Skeletal muscle tissue (tissue), 4 donors: ENCODE measurements around the gene SLX9. TPM values are rescaled to one million over a fixed set of nuclear protein-coding genes. Genes with fewer than 3 reads are reported as not detected.

Experiments used
- H3K27ac ChIP-seq: one replicate; pipeline ENCODE4 v1.7.0; 2013; ENCODE audit warnings: mild to moderate bottlenecking, low read depth, low read length, inconsistent platforms
- H3K27me3 ChIP-seq, 3 donors: one replicate each; pipeline ENCODE4 v1.7.0; 2013; ENCODE audit warnings: low read length in 3 of 3; ENCODE audit not compliant: control insufficient read depth in 3 of 3, insufficient read depth in 3 of 3
- H3K36me3 ChIP-seq, 3 donors: one replicate each; pipeline ENCODE4 v1.7.0; 2013; ENCODE audit warnings: low read length in 3 of 3; ENCODE audit not compliant: control insufficient read depth in 3 of 3, insufficient read depth in 3 of 3
- H3K4me1 ChIP-seq, 3 donors: one replicate each; pipeline ENCODE4 v1.7.0; 2013; ENCODE audit warnings: low read length in 3 of 3, mild to moderate bottlenecking in 3 of 3; ENCODE audit not compliant: control insufficient read depth in 3 of 3, insufficient read depth in 3 of 3
- H3K4me3 ChIP-seq, 3 donors: one replicate each; pipeline ENCODE4 v1.7.0; 2013; ENCODE audit warnings: low read length in 3 of 3
- H3K9ac ChIP-seq, 3 donors: one replicate each; pipeline ENCODE4 v1.7.0; 2013; ENCODE audit warnings: low read length in 3 of 3, mild to moderate bottlenecking in 3 of 3, moderate library complexity in 2 of 3, low read depth in 1 of 3
- H3K9me3 ChIP-seq, 3 donors: one replicate each; pipeline ENCODE4 v1.7.0; 2013; ENCODE audit warnings: low read length in 3 of 3; ENCODE audit not compliant: control insufficient read depth in 3 of 3
- total RNA-seq: library from RNA; depleted of rRNA; stranded (reverse); fragments of >200 nt; gene quantifications from one replicate; pipeline ENCODE4 v1.2.3, GENCODE V29; 2014
- donor health status: Osteomylitis.

Gene SLX9
- total RNA-seq, 1 donor from 2014 or later, result 10.4 TPM

GRCh38 chr21:44957047-44957831 is 17.4 kb downstream of the SLX9 start:
- H3K9ac ChIP-seq, result no peak overlapping the region
- H3K9me3 ChIP-seq, result no peaks in the 10 kb centered on the region
- H3K36me3 ChIP-seq, result peaks cover 8 to 18% (median 12%) of the 10 kb centered on the region in 3 donors
- no peak overlapping the region for H3K4me3 ChIP-seq
- H3K27me3 ChIP-seq, result no peaks in the 10 kb centered on the region
- peaks cover 51 to 72% (median 59%) of the 10 kb centered on the region in 3 donors for H3K4me1 ChIP-seq
- H3K27ac ChIP-seq, result no peak overlapping the region

DNA sequence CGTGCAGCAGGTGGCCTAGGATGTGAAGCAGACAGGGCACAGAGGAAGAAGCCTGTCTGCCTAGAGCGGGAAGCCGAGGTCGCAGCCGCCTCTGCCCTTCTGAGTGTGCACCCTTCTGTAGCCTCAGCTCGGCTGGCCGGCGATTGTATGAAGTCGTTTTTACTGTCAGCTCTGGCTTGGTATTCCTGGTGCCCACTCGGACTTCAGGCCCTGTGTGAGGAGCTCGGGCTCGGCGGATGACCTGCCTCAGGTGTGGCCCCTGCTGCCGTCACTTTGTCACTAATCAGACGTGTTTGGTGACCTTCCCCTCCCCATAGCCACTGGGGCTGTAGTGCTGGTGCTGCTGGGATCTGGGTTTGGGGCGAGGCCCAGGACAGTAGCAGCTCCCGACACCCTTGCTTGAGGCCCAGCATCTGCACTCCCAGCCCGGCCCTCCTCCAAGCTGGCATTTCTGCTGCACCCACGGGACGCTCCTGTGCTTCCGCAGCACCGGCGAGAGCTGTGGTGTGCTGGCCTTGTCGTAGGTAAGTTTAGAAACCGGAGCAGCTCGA is 18.1 kb downstream of the SLX9 start:
- peaks cover 10 to 21% (median 13%) of the 10 kb centered on the region in 3 donors for H3K36me3 ChIP-seq
- H3K4me1 ChIP-seq, result peaks cover 45 to 67% (median 54%) of the 10 kb centered on the region in 3 donors
- H3K27ac ChIP-seq, result peak overlapping the region; percentile 45
- no peaks in the 10 kb centered on the region for H3K9me3 ChIP-seq
- no peaks in the 10 kb centered on the region for H3K27me3 ChIP-seq
- peak overlapping the region in 1 of 3 donors; percentile 8 for H3K9ac ChIP-seq
- H3K4me3 ChIP-seq, result peak overlapping the region in 1 of 3 donors; percentile 14

GRCh38 chr21:44958471-44959191 is 18.8 kb downstream of the SLX9 start:
- peak overlapping the region; percentile 55 for H3K27ac ChIP-seq
- peak overlapping the region in 2 of 3 donors; percentile 4 to 54 for H3K9ac ChIP-seq
- H3K27me3 ChIP-seq, result no peaks in the 10 kb centered on the region
- H3K36me3 ChIP-seq, result peaks cover 10 to 21% (median 13%) of the 10 kb centered on the region in 3 donors
- peak overlapping the region in 2 of 3 donors; percentile 14 to 22 for H3K4me3 ChIP-seq
- H3K9me3 ChIP-seq, result no peaks in the 10 kb centered on the region
- peaks cover 39 to 60% (median 47%) of the 10 kb centered on the region in 3 donors for H3K4me1 ChIP-seq

- Histone ChIP-seq H3K4me3 (peak overlapping the region in 1 of 3 donors; percentile 22), H3K9me3 (no peaks in the 10 kb centered on the region), H3K27ac (peak overlapping the region; percentile 55), H3K36me3 (peaks cover 10 to 21% (median 11%) of the 10 kb centered on the region in 3 donors), H3K27me3 (no peaks in the 10 kb centered on the region), H3K4me1 (peaks cover 30 to 51% (median 38%) of the 10 kb centered on the region in 3 donors), H3K9ac (peak overlapping the region in 1 of 3 donors; percentile 54)
Observed at GRCh38 chr21:44959376-44960091, 19.7 kb downstream of the SLX9 start.

- Histone ChIP-seq H3K4me1 (peaks cover 27 to 46% (median 35%) of the 10 kb centered on the region in 3 donors), H3K36me3 (peaks cover 10 to 21% (median 12%) of the 10 kb centered on the region in 3 donors), H3K27me3 (no peaks in the 10 kb centered on the region), H3K27ac (no peak overlapping the region), H3K4me3 (no peak overlapping the region), H3K9ac (no peak overlapping the region), H3K9me3 (no peaks in the 10 kb centered on the region)
Observed at GRCh38 chr21:44960141-44961092, 20.6 kb downstream of the SLX9 start.

DNA sequence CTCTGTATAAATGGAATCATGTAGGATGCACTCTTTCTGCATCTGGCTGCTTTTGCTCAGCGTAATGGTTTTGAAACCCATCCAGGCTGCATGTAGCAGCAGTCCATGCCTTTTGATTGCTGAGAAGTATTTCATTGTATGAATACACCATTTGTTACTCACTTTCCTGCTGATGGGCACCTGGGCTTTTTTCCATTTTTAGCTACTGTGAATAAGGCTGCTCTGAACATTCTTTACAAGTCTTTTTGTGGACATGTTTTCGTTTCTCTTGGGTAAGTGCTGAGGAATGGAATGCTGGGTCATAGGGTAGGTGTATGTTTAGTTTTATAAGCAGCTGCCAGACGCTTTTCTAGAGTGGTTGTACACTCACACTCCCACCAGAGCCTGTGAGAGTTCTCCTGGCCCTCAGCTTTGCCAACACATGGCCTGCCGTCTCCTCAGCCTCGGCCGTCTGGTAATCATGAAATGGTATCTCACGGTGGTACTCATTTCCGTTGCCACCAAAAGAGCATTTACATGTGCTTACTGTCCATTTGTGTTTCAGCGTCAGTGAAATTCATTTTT is 22.7 kb downstream of the SLX9 start:
- no peaks in the 10 kb centered on the region for H3K27me3 ChIP-seq
- no peak overlapping the region for H3K9ac ChIP-seq
- peaks cover 10 to 14% (median 12%) of the 10 kb centered on the region in 3 donors for H3K36me3 ChIP-seq
- no peaks in the 10 kb centered on the region for H3K9me3 ChIP-seq
- H3K4me3 ChIP-seq, result no peak overlapping the region
- peaks cover 37 to 53% (median 44%) of the 10 kb centered on the region in 3 donors for H3K4me1 ChIP-seq
- H3K27ac ChIP-seq, result no peak overlapping the region

DNA sequence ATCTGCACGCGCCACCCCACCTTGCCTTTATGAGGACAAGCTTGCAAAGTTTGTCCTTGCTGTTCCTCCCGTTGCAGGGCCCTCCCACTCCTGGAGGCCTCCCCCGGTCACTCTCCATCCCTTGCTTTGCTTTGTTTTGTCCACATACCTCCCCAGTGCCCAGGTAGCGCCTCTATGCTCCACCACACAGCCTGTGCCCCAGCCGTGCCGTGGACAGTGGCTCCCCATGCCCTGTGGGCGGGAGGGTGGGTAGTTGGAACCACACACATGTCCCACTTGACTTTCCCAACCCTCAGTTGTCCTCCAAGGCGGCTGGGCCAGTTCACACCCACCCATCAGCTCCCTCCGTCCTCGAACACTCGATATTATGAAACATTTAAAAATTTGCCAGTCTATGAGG is 24.6 kb downstream of the SLX9 start:
- H3K4me3 ChIP-seq, result no peak overlapping the region
- no peaks in the 10 kb centered on the region for H3K27me3 ChIP-seq
- H3K27ac ChIP-seq, result no peak overlapping the region
- peaks cover 12 to 18% (median 16%) of the 10 kb centered on the region in 3 donors for H3K36me3 ChIP-seq
- peaks cover 25 to 43% (median 33%) of the 10 kb centered on the region in 3 donors for H3K4me1 ChIP-seq
- no peaks in the 10 kb centered on the region for H3K9me3 ChIP-seq
- H3K9ac ChIP-seq, result no peak overlapping the region

DNA sequence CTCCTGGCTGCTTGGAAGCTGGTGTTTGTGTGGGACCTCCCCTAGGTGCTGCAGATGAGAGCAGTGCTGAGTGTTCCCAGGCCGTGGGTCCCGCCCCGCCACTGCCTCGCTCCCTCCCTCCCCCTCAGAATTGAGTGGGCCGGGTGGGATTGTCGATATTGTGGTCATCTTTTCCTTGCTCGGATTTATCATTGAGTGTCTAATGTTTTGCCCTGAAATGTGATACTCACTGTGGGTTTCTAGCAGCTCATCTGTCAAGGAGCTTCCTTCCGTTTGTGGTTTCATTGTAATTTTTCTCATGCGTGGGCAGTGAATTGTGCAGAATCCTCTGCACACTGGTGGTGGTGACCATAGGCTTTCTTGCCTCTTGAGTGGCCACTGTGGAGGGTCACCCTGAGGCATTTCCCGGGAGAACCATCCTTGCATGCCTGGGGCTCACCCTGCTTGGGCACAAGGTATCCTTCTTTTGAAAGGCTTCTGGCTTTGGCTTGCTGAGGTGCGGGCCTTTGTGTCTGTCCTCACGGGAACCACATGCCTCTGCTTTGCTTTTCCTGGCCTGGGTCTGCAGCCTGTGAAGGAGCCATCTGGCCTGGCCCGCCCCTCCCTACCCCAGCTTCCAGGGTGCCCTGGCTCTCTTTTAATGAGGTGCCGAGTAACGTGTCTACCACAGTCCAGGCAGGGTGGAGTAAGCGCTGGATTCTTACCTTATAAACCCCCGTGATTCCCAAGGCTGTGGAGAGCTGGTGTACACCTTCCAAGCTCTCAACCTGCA is 25.6 kb downstream of the SLX9 start:
- Histone ChIP-seq H3K4me1 (peaks cover 18 to 39% (median 30%) of the 10 kb centered on the region in 3 donors), H3K9me3 (no peaks in the 10 kb centered on the region), H3K36me3 (peaks cover 9 to 16% (median 12%) of the 10 kb centered on the region in 3 donors), H3K9ac (no peak overlapping the region), H3K4me3 (no peak overlapping the region), H3K27ac (no peak overlapping the region), H3K27me3 (no peaks in the 10 kb centered on the region)
